Cardiac septum (tissue), 1 donor: ENCODE measurements around the gene PRKAR1B. TPM values are rescaled to one million over a fixed set of nuclear protein-coding genes. Genes with fewer than 3 reads are reported as not detected.
"Not testable (repeated sequence)": the region's sequence is repeated elsewhere in the genome, so short reads cannot be mapped to it uniquely, and the experiment has no call there.

Source experiments
- DNase-seq: peaks from one replicate; pipeline ENCODE4 v3.0.0-alpha.2; 2020; ENCODE audit warnings: low spot score
- intact Hi-C: fragments of 100-400 bp; cut with DNase I; formaldehyde crosslinking; loops from one replicate; pipeline ENCODE4 v1.14.0; 2022
- total RNA-seq: library from RNA; stranded (reverse); fragmentation: NEBNext Ultra II Directional; extraction: Animal tissue kit (Norgen Biotek cat#: 25700); gene quantifications from one replicate; pipeline ENCODE4 v1.2.1, GENCODE V29; 2021
- donor health status: DM: no; HTN: no; CAD: no.

Gene PRKAR1B
- total RNA-seq, 1 donor from 2014 or later: 13.5 TPM

DNA sequence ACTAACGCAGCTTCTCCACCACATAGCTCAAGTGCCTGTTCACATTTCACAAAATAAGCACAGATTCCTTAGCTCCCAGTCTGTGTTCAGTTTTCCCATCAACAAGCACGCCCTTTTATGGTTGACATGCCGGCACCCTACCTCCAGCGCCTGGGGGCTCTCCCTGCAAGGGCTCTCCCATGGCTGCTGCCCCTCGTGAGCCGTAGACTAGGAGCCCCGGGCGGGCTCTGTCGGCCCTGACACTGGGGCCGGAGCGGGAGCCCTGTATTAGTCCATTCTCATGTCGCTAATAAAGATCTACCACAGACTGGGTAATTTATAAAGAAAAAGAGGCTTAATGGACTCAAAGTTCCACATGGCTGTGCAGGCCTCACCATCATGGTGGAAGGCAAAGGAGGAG, 34.0 kb upstream of the PRKAR1B start:
- intact Hi-C loops: no loop called here

GRCh38 chr7:760006-760405, 32.9 kb upstream of the PRKAR1B start:
- intact Hi-C loops: no loop called here
- DNase-seq: peak; percentile 5

More for the DNA sequence above, 34.0 kb upstream of the PRKAR1B start:
- no peak for DNase-seq

DNA sequence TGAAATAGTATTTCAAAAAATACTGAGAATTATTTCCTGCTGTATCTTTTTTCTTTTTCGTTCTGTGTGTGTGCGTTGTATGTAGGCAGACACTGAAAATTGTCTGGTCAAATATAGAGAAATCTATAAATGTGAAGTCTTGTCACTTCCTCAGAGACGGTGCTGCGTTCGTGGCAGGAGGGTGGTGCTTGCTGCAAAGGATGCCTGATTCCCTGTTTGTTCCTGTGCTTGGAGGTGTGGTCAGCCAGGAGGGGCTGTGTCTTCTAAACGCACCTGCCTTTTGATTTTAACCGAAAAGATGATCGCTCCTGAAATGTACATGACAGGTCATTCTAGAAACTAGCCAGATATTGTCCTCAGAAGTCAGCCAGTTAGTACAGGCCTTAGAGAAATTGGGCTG, 32.5 kb upstream of the PRKAR1B start:
- intact Hi-C loops: no loop called here
- DNase-seq: peak; percentile 41

DNA sequence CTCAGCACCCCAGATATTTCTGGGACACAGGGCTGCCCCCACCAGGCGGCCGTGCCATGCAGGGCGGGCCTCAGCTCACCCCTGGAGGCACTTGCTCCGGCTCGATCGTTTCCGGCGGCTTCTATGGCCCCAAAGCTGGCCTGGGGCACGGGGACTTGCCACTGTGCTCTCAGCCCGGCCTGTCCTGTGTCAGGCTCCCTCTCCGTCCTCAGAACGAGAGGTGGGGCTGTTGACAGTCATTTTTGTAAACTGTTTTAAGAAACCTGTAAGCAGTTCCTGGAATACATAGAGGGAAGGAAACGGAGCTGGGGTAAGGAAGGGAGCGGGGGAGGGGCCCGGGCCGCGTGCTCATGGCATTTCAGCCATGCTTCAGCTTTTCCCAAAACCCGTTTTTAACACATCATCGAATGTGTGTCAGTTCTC, 30.7 kb upstream of the PRKAR1B start:
- intact Hi-C loops: no loop called here
- peak; percentile 63 for DNase-seq

DNA sequence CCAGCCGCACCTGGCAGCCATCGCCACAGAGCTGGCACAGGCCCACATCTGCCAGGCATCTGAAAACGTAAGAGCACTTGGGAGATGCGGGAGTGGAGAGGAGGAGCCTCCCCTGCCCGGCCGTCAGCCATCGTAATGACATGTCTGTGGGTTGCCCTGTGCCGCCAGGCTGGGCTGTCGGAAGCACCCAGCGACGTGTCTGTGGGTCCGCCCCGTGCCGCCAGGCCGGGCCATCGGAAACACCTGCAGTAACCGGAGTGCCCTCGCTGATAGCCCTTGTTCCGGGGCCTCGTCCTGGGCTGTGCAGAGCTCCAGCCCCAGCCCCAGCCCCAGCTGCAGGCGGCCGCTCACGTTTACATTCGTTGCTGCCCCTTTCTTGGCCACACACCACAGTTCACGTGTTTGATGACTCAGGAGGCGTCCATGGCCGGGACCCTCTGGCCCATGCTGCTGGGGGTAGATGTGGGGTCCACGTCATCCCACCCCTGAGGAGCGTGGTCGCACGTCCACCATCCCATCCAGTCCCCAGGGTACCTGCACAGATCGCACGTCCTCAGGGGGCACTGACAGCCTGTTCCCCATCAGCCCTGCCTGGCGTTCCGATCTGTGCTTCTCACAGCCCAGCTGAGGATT, 30.0 kb upstream of the PRKAR1B start:
- no peak for DNase-seq

GRCh38 chr7:756231-756927, 29.3 kb upstream of the PRKAR1B start:
- intact Hi-C loops: no loop called here
- DNase-seq: no peak

More for the DNA sequence above, 30.0 kb upstream of the PRKAR1B start:
- intact Hi-C loops: no loop called here

DNA sequence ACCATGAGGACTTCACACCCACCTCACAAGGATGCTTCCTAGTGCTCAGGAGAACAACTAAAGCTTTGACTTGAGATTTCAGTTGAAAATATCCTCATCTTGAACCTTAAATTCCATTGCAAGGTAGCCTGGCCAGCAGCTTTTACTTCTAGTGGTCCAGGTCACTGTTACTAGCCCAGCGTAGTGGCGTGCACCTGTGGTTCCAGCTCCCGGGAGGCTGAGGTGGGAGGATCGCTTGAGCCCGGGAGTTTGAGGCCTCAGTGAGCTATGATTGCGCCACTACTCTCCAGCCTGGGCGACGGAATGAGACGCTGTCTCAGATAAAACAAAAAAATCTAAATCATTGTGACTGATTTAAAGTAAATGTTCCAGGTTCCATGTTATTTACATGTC, 28.3 kb upstream of the PRKAR1B start:
- intact Hi-C loops: no loop called here
- DNase-seq: no peak

DNA sequence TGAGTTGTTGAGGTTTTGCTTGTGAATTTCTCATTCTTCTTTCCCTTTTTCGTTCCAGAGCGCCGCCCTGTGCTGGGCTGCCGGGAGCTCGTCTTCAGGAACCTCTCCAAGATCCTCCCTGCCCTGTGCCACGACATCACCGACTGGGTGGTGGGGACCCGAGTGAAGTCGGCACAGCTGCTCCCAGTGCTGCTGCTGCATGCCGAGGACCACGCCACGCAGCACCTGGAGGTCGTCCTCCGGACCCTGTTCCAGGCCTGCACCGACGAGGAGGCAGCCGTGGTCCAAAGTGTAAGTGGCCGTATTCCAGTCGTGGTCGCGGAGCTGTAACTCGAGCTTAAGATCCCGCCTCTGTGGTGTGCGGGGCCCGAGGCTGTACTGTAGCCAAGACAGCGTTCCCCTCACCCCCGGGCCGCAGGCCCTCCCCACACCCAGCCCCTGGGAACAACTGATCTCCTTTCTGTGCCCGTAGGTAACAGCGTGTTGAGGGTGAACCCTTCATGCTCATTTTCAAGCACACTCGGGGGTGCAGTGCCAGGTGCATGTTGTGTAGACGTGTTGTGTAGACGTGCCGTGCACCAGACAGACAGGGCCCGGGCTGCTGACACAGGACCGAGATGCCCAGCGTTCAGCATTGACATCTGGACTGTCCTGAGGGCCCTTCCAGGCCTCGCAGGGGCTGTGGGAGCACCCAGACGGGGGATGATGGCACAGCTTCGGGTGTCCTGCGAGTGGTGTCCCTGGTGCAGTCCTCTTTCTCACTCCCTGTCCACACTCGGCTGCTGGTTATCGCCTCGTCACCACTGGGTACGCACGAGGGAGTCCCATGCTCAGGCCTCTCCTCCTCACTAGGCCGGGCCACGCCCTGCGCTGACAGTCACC, 27.7 kb upstream of the PRKAR1B start:
- intact Hi-C loops: no loop called here
- DNase-seq: peak; percentile 73

- intact Hi-C loops: no loop called here
- DNase-seq: peak; percentile 49
Observed at GRCh38 chr7:753190-753589, 26.1 kb upstream of the PRKAR1B start.

DNA sequence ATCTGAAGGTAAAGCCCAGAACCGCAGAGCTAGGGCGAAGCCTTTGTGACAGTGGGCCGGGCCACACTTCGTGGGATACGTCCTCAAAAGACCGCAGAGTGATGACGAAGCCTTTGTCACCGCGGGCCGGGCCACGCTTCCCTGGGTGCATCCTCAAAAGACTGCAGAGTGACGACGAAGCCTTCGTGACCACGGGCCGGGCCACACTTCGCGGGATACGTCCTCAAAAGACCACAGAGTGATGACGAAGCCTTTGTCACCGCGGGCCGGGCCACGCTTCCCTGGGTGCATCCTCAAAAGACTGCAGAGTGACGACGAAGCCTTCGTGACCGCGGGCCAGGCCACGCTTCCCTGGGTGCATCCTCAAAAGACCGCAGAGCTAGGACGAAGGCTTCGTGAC, 25.2 kb upstream of the PRKAR1B start:
- intact Hi-C loops: not testable (repeated sequence)
- DNase-seq: peak; percentile 36

- intact Hi-C loops: no loop called here
Observed at GRCh38 chr7:751826-752225, 24.7 kb upstream of the PRKAR1B start.

GRCh38 chr7:750111-750905, 23.2 kb upstream of the PRKAR1B start:
- intact Hi-C loops: no loop called here
- peak; percentile 56 for DNase-seq

More at GRCh38 chr7:751826-752225, 24.7 kb upstream of the PRKAR1B start:
- no peak for DNase-seq

- DNase-seq: peak; percentile 75
- intact Hi-C loops: no loop called here
Observed at GRCh38 chr7:749140-749551, 22.1 kb upstream of the PRKAR1B start.

- DNase-seq: peak; percentile 65
Observed at GRCh38 chr7:748446-748845, 21.4 kb upstream of the PRKAR1B start.

GRCh38 chr7:747186-747585, 20.1 kb upstream of the PRKAR1B start:
- peak; percentile 60 for DNase-seq

More at GRCh38 chr7:748446-748845, 21.4 kb upstream of the PRKAR1B start:
- intact Hi-C loops: no loop called here

GRCh38 chr7:746155-747061, 19.3 kb upstream of the PRKAR1B start:
- intact Hi-C loops: no loop called here
- peak; percentile 69 for DNase-seq

More at GRCh38 chr7:747186-747585, 20.1 kb upstream of the PRKAR1B start:
- intact Hi-C loops: no loop called here

DNA sequence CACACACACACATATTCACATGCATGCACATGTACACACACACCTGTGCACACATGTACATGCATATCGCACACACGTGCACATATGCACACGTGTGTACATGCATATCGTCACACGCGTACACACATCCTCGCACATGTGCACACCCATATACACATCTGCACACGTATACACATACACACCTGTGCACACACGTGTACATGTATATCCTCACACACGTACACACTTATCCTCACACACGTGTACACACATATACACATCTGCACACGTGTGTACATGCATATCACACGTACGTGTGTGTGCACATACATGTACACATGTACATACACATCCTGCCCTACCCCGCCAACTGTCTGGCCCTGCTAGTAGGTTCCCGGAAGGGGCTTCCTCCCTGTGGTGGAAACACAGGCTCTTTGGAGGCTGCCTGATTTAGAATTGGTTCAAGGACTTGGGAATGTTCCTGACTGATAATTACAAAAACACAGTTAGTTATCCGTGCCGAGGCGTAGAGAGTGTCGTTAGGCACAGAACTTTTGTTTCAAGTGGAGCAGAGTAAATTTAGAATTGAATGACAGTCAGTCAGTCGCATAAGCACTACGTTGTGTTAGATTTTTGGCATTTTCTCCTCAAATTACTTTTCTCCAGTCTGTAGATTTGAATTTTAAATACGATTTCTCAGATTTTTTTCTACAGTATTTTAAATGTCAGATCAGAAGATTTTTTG, 18.5 kb upstream of the PRKAR1B start:
- DNase-seq: peak; percentile 72
- intact Hi-C loops: no loop called here
